ENCODE measurements around the gene NTHL1. TPM values are rescaled to one million over a fixed set of nuclear protein-coding genes. Genes with fewer than 3 reads are reported as not detected.
A peak's percentile ranks its signal among the peaks of the same experiment; 100 is the strongest.

The NTHL1 gene
- total and polyA plus RNA-seq, 2 of the 4 experiments (the other 2 are of a cell fraction), result 22.8 to 28.0 TPM

DNA sequence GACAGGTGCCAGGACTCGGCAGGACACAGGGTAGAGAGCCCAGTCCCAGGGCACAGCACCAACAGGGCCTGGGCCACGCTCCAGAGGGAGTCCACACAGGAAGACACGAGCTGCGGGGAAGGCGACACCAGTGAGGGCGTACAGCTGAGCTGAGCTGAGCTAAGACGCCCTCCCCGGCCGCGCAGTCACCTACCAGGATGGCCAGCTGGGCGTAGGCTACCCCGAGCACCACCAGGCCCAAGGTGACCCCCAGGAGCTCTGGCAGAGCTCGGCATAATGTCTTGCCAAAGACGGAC, 42.8 kb upstream of the NTHL1 start:
- no peaks in the 10 kb centered on the region for H3K4me1 ChIP-seq (ENCODE audit: control insufficient read depth, insufficient read depth, low read length)
- 0 out of 2 replicates have a peak, but pooled peaks cover under 1% of the 10 kb centered on the region for H3K9me1 ChIP-seq (ENCODE audit: insufficient read depth, low read length)
- POLR2A ChIA-PET (ENCODE audit: unreplicated experiment), result no interaction called here
- H3K27me3 ChIP-seq (ENCODE audit: control insufficient read depth, insufficient read depth, low read length), result no peaks in the 10 kb centered on the region
- WGBS, 2 experiments (ENCODE audit: extremely low coverage in 2 of 2, insufficient read length in 1 of 2), result 94% methylated on average over 13 of the region's 14 CpGs; no CpG with 5 or more reads in 1 of the 2 experiments
- dilution Hi-C loops (cut with HindIII; ENCODE audit: low sequenced_read_pairs, unreplicated experiment) (no loop called here), in situ Hi-C loops (cut with MboI; ENCODE audit: low sequenced_read_pairs) (no loop called here), intact Hi-C loops (cut with micrococcal nuclease) (no loop called here)
- H3K36me3 ChIP-seq (ENCODE audit: control insufficient read depth, insufficient read depth, low read length), result peaks cover 89% of the 10 kb centered on the region
- TF ChIP-seq CEBPB (IDR thresholded peaks at IDR 0.05; ENCODE audit: low read depth, low read length) (no peak), MXI1 (IDR thresholded peaks at IDR 0.05; ENCODE audit: borderline replicate concordance, low read depth, low read length) (no peak), RAD21 (IDR thresholded peaks at IDR 0.05; ENCODE audit: low read length) (no peak), RFX5 (IDR thresholded peaks at IDR 0.05; ENCODE audit: low read depth, low read length) (no peak), POLR2A (IDR thresholded peaks at IDR 0.05; ENCODE audit: low read depth, low read length) (no peak), RCOR1 (IDR thresholded peaks at IDR 0.05; ENCODE audit: insufficient replicate concordance, low read length) (no peak), SMC3 (IDR thresholded peaks at IDR 0.05; ENCODE audit: low read depth, low read length) (no peak), MAZ (IDR thresholded peaks at IDR 0.05; ENCODE audit: borderline replicate concordance, low read depth, low read length) (no peak), FOS (IDR thresholded peaks at IDR 0.05; ENCODE audit: low read depth, low read length) (no peak), BHLHE40 (IDR thresholded peaks at IDR 0.05; ENCODE audit: low read depth, low read length) (no peak), CHD1 (IDR thresholded peaks at IDR 0.05; ENCODE audit: low read depth, low read length) (no peak), NFE2L2 (IDR thresholded peaks at IDR 0.05; ENCODE audit: low read depth, low read length) (no peak), MAFK (IDR thresholded peaks at IDR 0.05; ENCODE audit: low read depth, low read length) (no peak)
- TF ChIP-seq, protein P1, sequence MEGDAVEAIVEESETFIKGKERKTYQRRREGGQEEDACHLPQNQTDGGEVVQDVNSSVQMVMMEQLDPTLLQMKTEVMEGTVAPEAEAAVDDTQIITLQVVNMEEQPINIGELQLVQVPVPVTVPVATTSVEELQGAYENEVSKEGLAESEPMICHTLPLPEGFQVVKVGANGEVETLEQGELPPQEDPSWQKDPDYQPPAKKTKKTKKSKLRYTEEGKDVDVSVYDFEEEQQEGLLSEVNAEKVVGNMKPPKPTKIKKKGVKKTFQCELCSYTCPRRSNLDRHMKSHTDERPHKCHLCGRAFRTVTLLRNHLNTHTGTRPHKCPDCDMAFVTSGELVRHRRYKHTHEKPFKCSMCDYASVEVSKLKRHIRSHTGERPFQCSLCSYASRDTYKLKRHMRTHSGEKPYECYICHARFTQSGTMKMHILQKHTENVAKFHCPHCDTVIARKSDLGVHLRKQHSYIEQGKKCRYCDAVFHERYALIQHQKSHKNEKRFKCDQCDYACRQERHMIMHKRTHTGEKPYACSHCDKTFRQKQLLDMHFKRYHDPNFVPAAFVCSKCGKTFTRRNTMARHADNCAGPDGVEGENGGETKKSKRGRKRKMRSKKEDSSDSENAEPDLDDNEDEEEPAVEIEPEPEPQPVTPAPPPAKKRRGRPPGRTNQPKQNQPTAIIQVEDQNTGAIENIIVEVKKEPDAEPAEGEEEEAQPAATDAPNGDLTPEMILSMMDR (conservative IDR thresholded peaks at IDR 0.05; ENCODE audit: low read depth, low read length), result no peak
- TF ChIP-seq, protein P2, sequence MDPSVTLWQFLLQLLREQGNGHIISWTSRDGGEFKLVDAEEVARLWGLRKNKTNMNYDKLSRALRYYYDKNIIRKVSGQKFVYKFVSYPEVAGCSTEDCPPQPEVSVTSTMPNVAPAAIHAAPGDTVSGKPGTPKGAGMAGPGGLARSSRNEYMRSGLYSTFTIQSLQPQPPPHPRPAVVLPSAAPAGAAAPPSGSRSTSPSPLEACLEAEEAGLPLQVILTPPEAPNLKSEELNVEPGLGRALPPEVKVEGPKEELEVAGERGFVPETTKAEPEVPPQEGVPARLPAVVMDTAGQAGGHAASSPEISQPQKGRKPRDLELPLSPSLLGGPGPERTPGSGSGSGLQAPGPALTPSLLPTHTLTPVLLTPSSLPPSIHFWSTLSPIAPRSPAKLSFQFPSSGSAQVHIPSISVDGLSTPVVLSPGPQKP (IDR thresholded peaks at IDR 0.05; ENCODE audit: borderline replicate concordance, low read depth, low read length), result no peak
- TF ChIP-seq, protein P3, sequence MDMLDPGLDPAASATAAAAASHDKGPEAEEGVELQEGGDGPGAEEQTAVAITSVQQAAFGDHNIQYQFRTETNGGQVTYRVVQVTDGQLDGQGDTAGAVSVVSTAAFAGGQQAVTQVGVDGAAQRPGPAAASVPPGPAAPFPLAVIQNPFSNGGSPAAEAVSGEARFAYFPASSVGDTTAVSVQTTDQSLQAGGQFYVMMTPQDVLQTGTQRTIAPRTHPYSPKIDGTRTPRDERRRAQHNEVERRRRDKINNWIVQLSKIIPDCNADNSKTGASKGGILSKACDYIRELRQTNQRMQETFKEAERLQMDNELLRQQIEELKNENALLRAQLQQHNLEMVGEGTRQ (IDR thresholded peaks at IDR 0.05; ENCODE audit: low read depth, low read length), result no peak
- no peak overlapping the region for H2BK20ac ChIP-seq (ENCODE audit: low read depth, low read length)
- H3K23ac ChIP-seq (ENCODE audit: low read depth, low read length), result no peak overlapping the region
- no peak overlapping the region for H3K4me3 ChIP-seq (ENCODE audit: insufficient read depth, low read depth, low read length)
- H2BK120ac ChIP-seq (ENCODE audit: low read depth, low read length), result no peak overlapping the region
- no peak overlapping the region for H3K4ac ChIP-seq (ENCODE audit: low read depth, low read length)
- no peak overlapping the region for H3K14ac ChIP-seq (replicated peaks; ENCODE audit: low read depth, low read length)
- no peak overlapping the region for H2AK5ac ChIP-seq (ENCODE audit: low read depth, low read length)
- H3K9me3 ChIP-seq (ENCODE audit: control insufficient read depth, insufficient read depth, low read length), result no peaks in the 10 kb centered on the region
- H3K56ac ChIP-seq (ENCODE audit: extremely low read depth, insufficient read depth, low read length), result no peak overlapping the region
- no peak overlapping the region for H4K8ac ChIP-seq (ENCODE audit: low read depth in 2 of 2, low read length in 2 of 2)
- H2BK15ac ChIP-seq (ENCODE audit: low read depth, low read length), result no peak overlapping the region
- DNase-seq, result no peak
- H2BK5ac ChIP-seq (ENCODE audit: low read depth, low read length, poor library complexity, severe bottlenecking), result no peak overlapping the region
- no peak overlapping the region for H3K4me2 ChIP-seq (ENCODE audit: low read depth, low read length)
- H4K20me1 ChIP-seq (ENCODE audit: insufficient read depth, low read length), result peaks cover 27% of the 10 kb centered on the region
- CTCF ChIA-PET, result no interaction called here
- H2AFZ ChIP-seq (replicated peaks; ENCODE audit: low read length, poor library complexity), result no peak overlapping the region
- H3K9ac ChIP-seq (ENCODE audit: low read depth, low read length), result no peak overlapping the region
- no TSS peak for BruUV-seq (replicated peaks)
- no peak overlapping the region for H4K5ac ChIP-seq (ENCODE audit: low read depth, low read length)
- H3K79me1 ChIP-seq (ENCODE audit: low read depth in 1 of 2, low read length in 2 of 2), result peaks cover 11 to 22% of the 10 kb centered on the region in 2 experiments
- H4K91ac ChIP-seq (ENCODE audit: insufficient read depth, low read depth, low read length), result no peak overlapping the region
- peak overlapping the region; percentile 10 for H2AK9ac ChIP-seq (replicated peaks; ENCODE audit: low read depth, low read length, poor library complexity)
- no peak overlapping the region for H3K27ac ChIP-seq (ENCODE audit: insufficient read depth, low read length)
- H3K18ac ChIP-seq (ENCODE audit: low read depth, low read length), result no peak overlapping the region
- ATAC-seq (ENCODE audit: low read depth), result no peak
